K562 (cell line): Measurements from ENCODE around the gene OR2B2. TPM values are rescaled to one million over a fixed set of nuclear protein-coding genes. Genes with fewer than 3 reads are reported as not detected.

ENCODE experiments used
- ASH1L ChIP-seq: fragments of 450-650 bp; IDR thresholded peaks from 2 replicates; pipeline ENCODE4 v1.6.1; 2018; ENCODE audit warnings: borderline replicate concordance, mild to moderate bottlenecking, low read depth; ENCODE audit not compliant: partially characterized antibody
- BRF1 ChIP-seq: IDR thresholded peaks from 3 replicates; pipeline ENCODE4 v1.6.1; 2011; ENCODE audit warnings: borderline replicate concordance, mild to moderate bottlenecking; ENCODE audit not compliant: insufficient read length; ENCODE audit errors: extremely low read depth
- C11orf30 ChIP-seq: fragments of 450-650 bp; IDR thresholded peaks from 2 replicates; pipeline ENCODE4 v1.6.1; 2016; ENCODE audit warnings: low read depth, mild to moderate bottlenecking
- CEBPG ChIP-seq, 3 experiments: fragments of 200-800 bp in 1 of 3; sonication (Bioruptor generic) in 1 of 3; sonication (generic) in 1 of 3; formaldehyde crosslinking in 1 of 3; IDR thresholded peaks in 2 of 3; conservative IDR thresholded peaks in 1 of 3; 2 replicates each; pipeline versions ENCODE4 v1.6.1 to v1.8.0; 2016 to 2022; ENCODE audit warnings: missing compliant biosample characterization in 2 of 3, missing genetic modification characterization in 2 of 3, mild to moderate bottlenecking in 1 of 3, missing genetic modification reagents in 1 of 3
- KDM4B ChIP-seq, 2 experiments: fragments of 450-650 bp in 1 of 2; sonication (generic) in 1 of 2; IDR thresholded peaks; 2 replicates each; pipeline ENCODE4 v1.6.1; 2016 to 2017; ENCODE audit warnings: borderline replicate concordance in 2 of 2, antibody characterized with exemption in 1 of 2, low read depth in 1 of 2, mild to moderate bottlenecking in 1 of 2
- MAX ChIP-seq: sonication (generic); formaldehyde crosslinking; IDR thresholded peaks from 2 replicates; pipeline ENCODE4 v1.9.0; 2022; ENCODE audit warnings: mild to moderate bottlenecking, missing genetic modification reagents
- MCM3 ChIP-seq: fragments of 450-650 bp; IDR thresholded peaks from 2 replicates; pipeline ENCODE4 v1.6.1; 2016
- MYC ChIP-seq, 2 experiments: fragments of 250-450 bp in 1 of 2; sonication (Bioruptor Pico) in 1 of 2; IDR thresholded peaks; 2 replicates each; pipeline versions ENCODE4 v1.5.1 to v1.6.1; 2012 to 2021; ENCODE audit warnings: low read depth in 2 of 2, borderline replicate concordance in 1 of 2, improper control_type of control experiment in 1 of 2, low read length in 1 of 2, mild to moderate bottlenecking in 1 of 2, moderate library complexity in 1 of 2
- NBN ChIP-seq: fragments of 450-650 bp; IDR thresholded peaks from 2 replicates; pipeline ENCODE4 v1.6.1; 2016; ENCODE audit warnings: low read depth, mild to moderate bottlenecking
- NFE2L1 ChIP-seq: fragments of 450-650 bp; IDR thresholded peaks from 2 replicates; pipeline ENCODE4 v1.6.1; 2016; ENCODE audit warnings: missing genetic modification characterization, low read depth, mild to moderate bottlenecking, missing compliant biosample characterization, moderate library complexity, borderline replicate concordance
- POLR2AphosphoS5 ChIP-seq: IDR thresholded peaks from 2 replicates; pipeline ENCODE4 v1.6.1; 2011; ENCODE audit warnings: mild to moderate bottlenecking, low read depth, low read length, moderate library complexity; ENCODE audit not compliant: control insufficient read depth, insufficient read depth
- RBM14 ChIP-seq: fragments of 200-400 bp; formaldehyde crosslinking; IDR thresholded peaks from 2 replicates; pipeline ENCODE4 v1.6.1; 2018; ENCODE audit warnings: low read depth, mild to moderate bottlenecking, low read length, moderate library complexity, borderline replicate concordance; ENCODE audit not compliant: insufficient read depth
- RNF2 ChIP-seq: sonication (generic); IDR thresholded peaks from 2 replicates; pipeline ENCODE4 v1.6.1; 2016
- SREBF2 ChIP-seq: sonication (generic); formaldehyde crosslinking; IDR thresholded peaks from 2 replicates; pipeline ENCODE4 v1.4.0; 2020; ENCODE audit warnings: mild to moderate bottlenecking, missing genetic modification reagents
- XRCC4 ChIP-seq: IDR thresholded peaks from one replicate; pipeline ENCODE4 v1.6.1; 2011; ENCODE audit not compliant: insufficient read depth, insufficient read length; ENCODE audit errors: extremely low read depth
- ZFX ChIP-seq: sonication (generic); formaldehyde crosslinking; IDR thresholded peaks from 2 replicates; pipeline ENCODE4 v1.8.0; 2022; ENCODE audit warnings: mild to moderate bottlenecking, missing genetic modification reagents, moderate library complexity
- ZNF175 ChIP-seq: fragments of 200-800 bp; sonication (Bioruptor generic); IDR thresholded peaks from 2 replicates; pipeline ENCODE4 v1.6.1; 2016; ENCODE audit warnings: low read depth, mild to moderate bottlenecking, missing genetic modification characterization, missing compliant biosample characterization
- ZNF778 ChIP-seq: fragments of 450-650 bp; formaldehyde crosslinking; IDR thresholded peaks from 2 replicates; pipeline ENCODE4 v1.4.0; 2020; ENCODE audit warnings: mild to moderate bottlenecking, moderate library complexity
- polyA plus RNA-seq, 8 experiments: library from polyadenylated mRNA; depleted of rRNA in 4 of 8; stranded (reverse) in 5 of 8; unstranded in 3 of 8; fragments of >200 nt; fragmentation: Nextera tagmentation in 2 of 8; fragmentation: Illumina TruSeq in 1 of 8; extraction: Ambion mirVana in 2 of 8; extraction: Trizol in 1 of 8; gene quantifications; 2 replicates each; pipeline versions ENCODE4 v1.2.1 to v1.2.3, GENCODE V29; 2011 to 2014; ENCODE audit warnings: inconsistent platforms in 1 of 8, missing spikeins in 1 of 8
- total RNA-seq, 7 experiments: library from RNA; depleted of rRNA in 6 of 7; stranded (reverse); fragments of >200 nt in 6 of 7; fragmentation: Illumina TruSeq in 2 of 7; extraction: Trizol in 2 of 7; gene quantifications; 2 replicates each; pipeline versions ENCODE4 v1.2.1 to v1.2.3, GENCODE V29; 2011 to 2021; ENCODE audit warnings: low replicate concordance in 1 of 7
- TF ChIP-seq, protein P1 (sequence below): fragments of 450-650 bp; formaldehyde crosslinking; IDR thresholded peaks from 2 replicates; pipeline ENCODE4 v1.4.0; 2020; ENCODE audit warnings: mild to moderate bottlenecking, moderate library complexity
- TF ChIP-seq, protein P2 (sequence below): fragments of 200-800 bp; sonication (Bioruptor generic); IDR thresholded peaks from 2 replicates; pipeline ENCODE4 v1.6.1; 2017; ENCODE audit warnings: missing genetic modification characterization, missing compliant biosample characterization

The OR2B2 gene
- total and polyA plus RNA-seq, 9 of the 15 experiments (the other 6 are each of a cell fraction or from before 2014, with no cell fraction given) = 0.24 TPM; not detected in 8

GRCh38 chr6:27864906-27865849 is 47.0 kb downstream of the OR2B2 start (continued):
- TF ChIP-seq, protein P1, sequence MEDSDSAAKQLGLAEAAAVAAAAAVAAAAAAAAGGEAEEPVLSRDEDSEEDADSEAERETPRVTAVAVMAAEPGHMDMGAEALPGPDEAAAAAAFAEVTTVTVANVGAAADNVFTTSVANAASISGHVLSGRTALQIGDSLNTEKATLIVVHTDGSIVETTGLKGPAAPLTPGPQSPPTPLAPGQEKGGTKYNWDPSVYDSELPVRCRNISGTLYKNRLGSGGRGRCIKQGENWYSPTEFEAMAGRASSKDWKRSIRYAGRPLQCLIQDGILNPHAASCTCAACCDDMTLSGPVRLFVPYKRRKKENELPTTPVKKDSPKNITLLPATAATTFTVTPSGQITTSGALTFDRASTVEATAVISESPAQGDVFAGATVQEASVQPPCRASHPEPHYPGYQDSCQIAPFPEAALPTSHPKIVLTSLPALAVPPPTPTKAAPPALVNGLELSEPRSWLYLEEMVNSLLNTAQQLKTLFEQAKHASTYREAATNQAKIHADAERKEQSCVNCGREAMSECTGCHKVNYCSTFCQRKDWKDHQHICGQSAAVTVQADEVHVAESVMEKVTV = no peak
- TF ChIP-seq RNF2 (peak; percentile 39; the same call in 1 of the 2 replicates), ZNF175 (CRISPR knock-in tag) (no peak), NBN (0 out of 2 replicates have a peak, but pooled peaks have one; percentile 32), BRF1 (no peak), MAX (CRISPR knock-in tag) (no peak), NFE2L1 (tag) (no peak), XRCC4 (no peak), MYC (IDR thresholded peaks at IDR 0.05; ENCODE audit: low read depth, low read length) (no peak; the same call in 1 of the 2 replicates), MYC (CRISPR knock-in tag; IDR thresholded peaks at IDR 0.05; ENCODE audit: borderline replicate concordance, low read depth) (no peak), ZNF778 (CRISPR knock-in tag) (no peak), ZFX (peak; percentile 10; the same call in 1 of the 2 replicates), RBM14 (0 out of 2 replicates have a peak, but pooled peaks have one; percentile 40), KDM4B (IDR thresholded peaks at IDR 0.05; ENCODE audit: borderline replicate concordance in 2 of 2, low read depth in 1 of 2) (peak in 1 of 2 experiments; percentile 69; a peak in 1 of 4 replicates), SREBF2 (CRISPR knock-in tag) (no peak), CEBPG (CRISPR knock-in tag; IDR thresholded peaks at IDR 0.05) (no peak), CEBPG (tag; conservative IDR thresholded peaks at IDR 0.05 in 1 of 2, IDR thresholded peaks at IDR 0.05 in 1 of 2) (peak in 1 of 2 experiments; percentile 61; a peak in 2 of 4 replicates), C11orf30 (0 out of 2 replicates have a peak, but pooled peaks have one; percentile 46), MCM3 (no peak), POLR2AphosphoS5 (peak; percentile 90), ASH1L (peak; percentile 55)
- TF ChIP-seq, protein P2, sequence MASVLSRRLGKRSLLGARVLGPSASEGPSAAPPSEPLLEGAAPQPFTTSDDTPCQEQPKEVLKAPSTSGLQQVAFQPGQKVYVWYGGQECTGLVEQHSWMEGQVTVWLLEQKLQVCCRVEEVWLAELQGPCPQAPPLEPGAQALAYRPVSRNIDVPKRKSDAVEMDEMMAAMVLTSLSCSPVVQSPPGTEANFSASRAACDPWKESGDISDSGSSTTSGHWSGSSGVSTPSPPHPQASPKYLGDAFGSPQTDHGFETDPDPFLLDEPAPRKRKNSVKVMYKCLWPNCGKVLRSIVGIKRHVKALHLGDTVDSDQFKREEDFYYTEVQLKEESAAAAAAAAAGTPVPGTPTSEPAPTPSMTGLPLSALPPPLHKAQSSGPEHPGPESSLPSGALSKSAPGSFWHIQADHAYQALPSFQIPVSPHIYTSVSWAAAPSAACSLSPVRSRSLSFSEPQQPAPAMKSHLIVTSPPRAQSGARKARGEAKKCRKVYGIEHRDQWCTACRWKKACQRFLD (CRISPR knock-in tag) = no peak
